ENCODE measurements around the gene DDI2. TPM values are rescaled to one million over a fixed set of nuclear protein-coding genes. Genes with fewer than 3 reads are reported as not detected.
A peak's percentile ranks its signal among the peaks of the same experiment; 100 is the strongest.
"Not testable (repeated sequence)": the region's sequence is repeated elsewhere in the genome, so short reads cannot be mapped to it uniquely, and the experiment has no call there.

Gene DDI2
- total RNA-seq, 2 donors from 2014 or later = 28.6 to 38.7 TPM

DNA sequence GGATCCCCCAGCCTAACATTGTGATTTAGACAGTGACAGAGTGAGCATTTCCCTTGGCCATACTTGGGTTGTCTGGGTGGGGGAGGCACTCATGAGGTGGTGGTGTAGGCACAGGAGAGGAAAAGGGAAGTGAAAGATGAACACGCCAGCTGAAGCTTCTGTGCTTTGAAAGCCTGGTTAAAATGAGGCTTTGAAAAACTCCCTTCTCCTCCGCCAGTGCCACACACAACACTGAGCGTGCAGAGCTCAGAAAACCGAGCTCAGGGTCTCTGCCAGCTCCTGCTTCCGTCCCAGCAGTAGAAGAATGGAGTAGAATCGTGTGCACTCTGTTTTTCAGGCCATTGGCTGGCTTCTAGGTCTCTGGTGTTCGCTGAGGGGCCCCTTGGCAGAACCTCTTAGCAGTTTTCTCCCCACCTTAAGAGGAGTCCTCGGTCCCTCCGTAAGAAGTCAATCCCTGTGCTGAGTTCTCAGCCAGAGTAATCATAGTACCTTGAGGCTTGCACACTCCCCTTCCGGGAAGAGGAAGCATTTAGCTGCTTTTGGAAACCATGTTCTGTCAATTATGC lies 79.8 kb downstream of the DDI2 start:
- no peaks in the 10 kb centered on the region for H3K36me3 ChIP-seq
- H3K4me1 ChIP-seq = peaks cover 4% of the 10 kb centered on the region
- no peaks in the 10 kb centered on the region for H3K27me3 ChIP-seq
- intact Hi-C loops (cut with DNase I) = no loop called here
- DNase-seq = no peak
- H3K9ac ChIP-seq (ENCODE audit: low read depth in 2 of 2, low read length in 2 of 2) = no peak overlapping the region
- no peak overlapping the region for H3K4me3 ChIP-seq
- TF ChIP-seq, protein P1, sequence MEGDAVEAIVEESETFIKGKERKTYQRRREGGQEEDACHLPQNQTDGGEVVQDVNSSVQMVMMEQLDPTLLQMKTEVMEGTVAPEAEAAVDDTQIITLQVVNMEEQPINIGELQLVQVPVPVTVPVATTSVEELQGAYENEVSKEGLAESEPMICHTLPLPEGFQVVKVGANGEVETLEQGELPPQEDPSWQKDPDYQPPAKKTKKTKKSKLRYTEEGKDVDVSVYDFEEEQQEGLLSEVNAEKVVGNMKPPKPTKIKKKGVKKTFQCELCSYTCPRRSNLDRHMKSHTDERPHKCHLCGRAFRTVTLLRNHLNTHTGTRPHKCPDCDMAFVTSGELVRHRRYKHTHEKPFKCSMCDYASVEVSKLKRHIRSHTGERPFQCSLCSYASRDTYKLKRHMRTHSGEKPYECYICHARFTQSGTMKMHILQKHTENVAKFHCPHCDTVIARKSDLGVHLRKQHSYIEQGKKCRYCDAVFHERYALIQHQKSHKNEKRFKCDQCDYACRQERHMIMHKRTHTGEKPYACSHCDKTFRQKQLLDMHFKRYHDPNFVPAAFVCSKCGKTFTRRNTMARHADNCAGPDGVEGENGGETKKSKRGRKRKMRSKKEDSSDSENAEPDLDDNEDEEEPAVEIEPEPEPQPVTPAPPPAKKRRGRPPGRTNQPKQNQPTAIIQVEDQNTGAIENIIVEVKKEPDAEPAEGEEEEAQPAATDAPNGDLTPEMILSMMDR (IDR thresholded peaks at IDR 0.05) = no peak
- H3K27ac ChIP-seq = peak overlapping the region; percentile 61
- H3K9me3 ChIP-seq = no peaks in the 10 kb centered on the region

DNA sequence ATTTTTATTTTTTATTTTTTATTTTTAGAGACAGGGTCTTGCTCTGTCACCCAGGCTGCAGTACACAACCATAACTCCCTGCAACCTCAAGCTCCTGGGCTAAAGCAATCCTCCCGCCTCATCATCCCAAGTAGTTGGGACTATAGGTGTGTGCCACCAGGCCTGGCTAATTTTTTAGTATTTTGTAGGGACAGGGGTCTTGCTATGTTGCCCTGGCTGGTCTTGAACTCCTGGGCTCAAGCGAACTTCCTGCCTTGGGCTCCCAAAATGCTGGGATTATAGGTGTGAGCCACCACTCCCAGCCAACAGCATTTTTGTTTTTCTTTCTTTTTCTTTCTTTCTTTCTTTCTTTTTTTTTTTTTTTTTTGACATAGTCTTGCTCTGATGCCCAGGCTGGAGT lies 80.9 kb downstream of the DDI2 start:
- intact Hi-C loops (cut with DNase I) = no loop called here
- Histone ChIP-seq H3K4me3 (no peak overlapping the region), H3K4me1 (peaks cover 9% of the 10 kb centered on the region), H3K36me3 (no peaks in the 10 kb centered on the region), H3K9ac (ENCODE audit: low read depth in 2 of 2, low read length in 2 of 2) (no peak overlapping the region), H3K27me3 (no peaks in the 10 kb centered on the region), H3K9me3 (no peaks in the 10 kb centered on the region), H3K27ac (no peak overlapping the region)
- no peak for DNase-seq
- TF ChIP-seq, protein P1 (IDR thresholded peaks at IDR 0.05) = no peak

DNA sequence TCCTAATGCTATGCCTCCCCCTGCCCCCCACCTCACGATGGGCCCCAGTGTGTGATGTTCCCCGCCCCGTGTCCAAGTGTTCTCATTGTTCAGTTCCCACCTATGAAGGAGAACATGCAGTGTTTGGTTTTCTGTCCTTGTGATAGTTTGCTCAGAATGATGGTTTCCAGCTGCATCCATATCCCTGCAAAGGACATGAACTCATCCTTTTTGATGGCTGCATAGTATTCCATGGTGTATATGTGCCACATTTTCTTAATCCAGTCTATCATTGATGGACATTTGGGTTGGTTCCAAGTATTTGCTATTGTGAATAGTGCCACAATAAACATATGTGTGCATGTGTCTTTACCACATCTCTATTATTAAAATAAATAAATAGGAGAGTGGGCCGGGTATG lies 82.1 kb downstream of the DDI2 start:
- intact Hi-C loops (cut with DNase I) = not testable (repeated sequence)
- peaks cover 11% of the 10 kb centered on the region for H3K4me1 ChIP-seq

DNA sequence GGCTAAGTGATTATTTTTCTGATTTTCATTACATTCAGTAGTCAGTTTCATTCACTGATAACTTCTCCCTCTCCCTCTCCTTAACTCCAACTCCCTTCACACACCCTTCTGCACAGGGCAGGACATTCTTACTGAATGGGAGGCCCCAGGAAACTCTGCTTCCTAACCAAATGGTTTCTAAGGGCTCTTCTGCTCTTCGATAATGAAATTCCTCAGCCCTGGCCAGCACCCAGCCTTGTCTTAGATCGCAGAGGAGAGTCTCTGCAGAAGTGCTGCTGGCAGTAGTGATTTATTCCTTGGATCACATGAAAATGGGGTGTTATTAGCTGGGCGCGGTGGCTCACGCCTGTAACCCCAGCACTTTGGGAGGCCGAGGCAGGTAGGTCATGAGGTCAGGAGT lies 83.2 kb downstream of the DDI2 start:
- Histone ChIP-seq H3K9ac (ENCODE audit: low read depth in 2 of 2, low read length in 2 of 2) (no peak overlapping the region), H3K4me3 (no peak overlapping the region), H3K36me3 (no peaks in the 10 kb centered on the region), H3K4me1 (peaks cover 11% of the 10 kb centered on the region), H3K9me3 (no peaks in the 10 kb centered on the region), H3K27ac (no peak overlapping the region), H3K27me3 (no peaks in the 10 kb centered on the region)
- intact Hi-C loops (cut with DNase I) = no loop called here
- no peak for DNase-seq
- TF ChIP-seq, protein P1 (IDR thresholded peaks at IDR 0.05) = no peak

More for the DNA sequence above, 82.1 kb downstream of the DDI2 start:
- not testable (repeated sequence) for H3K4me3 ChIP-seq; DNase-seq; H3K27me3 ChIP-seq; H3K36me3 ChIP-seq; H3K27ac ChIP-seq; H3K9ac ChIP-seq (ENCODE audit: low read depth in 2 of 2, low read length in 2 of 2); H3K9me3 ChIP-seq

DNA sequence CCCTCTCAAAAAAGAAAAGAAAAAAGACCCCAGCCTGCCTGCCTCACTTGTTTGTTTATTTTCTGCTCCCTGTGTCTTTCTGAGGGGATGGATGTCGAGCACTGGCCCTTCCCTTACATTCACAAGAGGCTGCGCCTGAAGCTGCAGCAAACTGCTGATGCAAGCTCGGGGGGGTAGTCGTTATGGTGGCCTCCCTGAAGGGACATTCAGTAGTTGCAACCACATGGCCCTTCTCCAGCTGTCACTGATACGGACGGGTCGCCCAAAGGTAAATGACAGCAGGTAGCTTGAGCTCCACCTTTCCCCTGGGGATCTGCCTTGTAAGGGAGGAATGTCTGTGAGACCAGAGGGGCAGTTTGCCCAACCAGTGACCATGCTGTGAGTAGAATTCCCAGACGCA lies 84.5 kb downstream of the DDI2 start:
- intact Hi-C loops (cut with DNase I) = no loop called here
- no peak overlapping the region for H3K9ac ChIP-seq (ENCODE audit: low read depth in 2 of 2, low read length in 2 of 2)
- H3K27me3 ChIP-seq = no peaks in the 10 kb centered on the region
- H3K36me3 ChIP-seq = no peaks in the 10 kb centered on the region
- no peak for DNase-seq
- no peak overlapping the region for H3K27ac ChIP-seq
- H3K9me3 ChIP-seq = no peaks in the 10 kb centered on the region
- H3K4me3 ChIP-seq = no peak overlapping the region
- TF ChIP-seq, protein P1 (IDR thresholded peaks at IDR 0.05) = no peak
- peaks cover 11% of the 10 kb centered on the region for H3K4me1 ChIP-seq

DNA sequence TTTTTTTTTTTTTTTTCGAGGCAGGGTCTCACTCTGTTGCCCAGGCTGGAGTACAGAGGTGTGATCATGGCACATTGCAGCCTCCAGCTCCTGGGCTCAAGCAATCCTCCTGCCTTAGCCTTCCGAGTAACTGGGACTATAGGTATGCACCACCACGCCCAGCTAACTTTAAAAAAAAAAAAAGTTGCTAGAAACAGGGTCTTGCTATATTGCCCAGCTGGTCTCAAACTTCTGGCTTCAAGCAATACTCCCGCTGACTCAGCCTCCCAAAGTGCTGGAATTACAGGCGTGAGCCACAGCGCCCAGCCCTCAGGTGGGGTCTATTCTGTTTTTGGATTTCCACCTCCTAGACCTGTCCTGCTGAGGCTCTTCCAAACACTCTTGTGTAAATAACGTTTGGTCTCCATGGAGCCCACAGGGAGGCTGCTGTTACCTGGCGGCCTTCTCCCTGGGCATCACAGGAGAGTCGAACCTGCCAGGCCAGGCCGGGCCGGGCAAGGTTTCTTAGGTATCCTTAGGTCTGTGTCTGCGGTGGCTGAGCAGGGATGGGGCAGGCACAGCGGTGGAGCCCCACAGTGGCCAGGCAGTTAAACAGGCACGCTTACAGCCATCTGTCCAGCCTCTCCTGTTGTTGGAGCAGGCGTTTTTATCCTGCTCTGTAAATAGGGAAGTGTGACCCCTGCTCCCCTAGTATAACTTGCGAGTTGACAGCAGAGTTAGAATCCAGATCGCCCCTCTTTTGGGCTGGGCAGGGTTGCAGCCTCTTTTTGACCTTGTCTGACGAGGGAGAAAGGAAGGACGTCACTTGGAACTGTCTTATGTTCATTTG lies 85.7 kb downstream of the DDI2 start:
- DNase-seq = no peak
- H3K36me3 ChIP-seq = no peaks in the 10 kb centered on the region
- TF ChIP-seq, protein P1 (IDR thresholded peaks at IDR 0.05) = no peak
- no peaks in the 10 kb centered on the region for H3K9me3 ChIP-seq
- peak overlapping the region; percentile 81 for H3K27ac ChIP-seq
- H3K9ac ChIP-seq (ENCODE audit: low read depth in 2 of 2, low read length in 2 of 2) = peak overlapping the region in 1 of 2 donors; percentile 30
- H3K4me3 ChIP-seq = no peak overlapping the region
- peaks cover 6% of the 10 kb centered on the region for H3K4me1 ChIP-seq
- intact Hi-C loops (cut with DNase I) = no loop called here
- H3K27me3 ChIP-seq = no peaks in the 10 kb centered on the region
